WERI-Rb-1 (cell line): ENCODE measurements around the gene BEX3.

Experiments used
- DNase-seq: peaks from one replicate; pipeline ENCODE4 v3.0.0-alpha.2; 2020
- H3K27ac ChIP-seq: fragments of 250-450 bp; sonication (Bioruptor Pico); 2 replicates; pipeline ENCODE4 v1.5.1; 2020; ENCODE audit warnings: mild to moderate bottlenecking, moderate library complexity
- H3K27me3 ChIP-seq: fragments of 250-450 bp; sonication (Bioruptor Pico); 2 replicates; pipeline ENCODE4 v1.5.1; 2021; ENCODE audit warnings: mild to moderate bottlenecking, low read depth, moderate library complexity; ENCODE audit not compliant: insufficient read depth, severe bottlenecking
- H3K36me3 ChIP-seq: fragments of 250-450 bp; sonication (Bioruptor Pico); 2 replicates; pipeline ENCODE4 v1.5.1; 2020; ENCODE audit warnings: mild to moderate bottlenecking, moderate library complexity
- H3K4me3 ChIP-seq: 2 replicates; pipeline ENCODE4 v1.5.1; 2011; ENCODE audit warnings: low read depth, mild to moderate bottlenecking, control low read depth, low read length
- H3K9me3 ChIP-seq: fragments of 250-450 bp; sonication (Bioruptor Pico); 2 replicates; pipeline ENCODE4 v1.5.1; 2021; ENCODE audit warnings: mild to moderate bottlenecking, moderate library complexity; ENCODE audit not compliant: severe bottlenecking
- CTCF ChIP-seq: IDR thresholded peaks from 2 replicates; pipeline ENCODE4 v1.5.1; 2011; ENCODE audit warnings: low read depth, mild to moderate bottlenecking, control low read depth, inconsistent platforms, low read length

Gene BEX3

DNA sequence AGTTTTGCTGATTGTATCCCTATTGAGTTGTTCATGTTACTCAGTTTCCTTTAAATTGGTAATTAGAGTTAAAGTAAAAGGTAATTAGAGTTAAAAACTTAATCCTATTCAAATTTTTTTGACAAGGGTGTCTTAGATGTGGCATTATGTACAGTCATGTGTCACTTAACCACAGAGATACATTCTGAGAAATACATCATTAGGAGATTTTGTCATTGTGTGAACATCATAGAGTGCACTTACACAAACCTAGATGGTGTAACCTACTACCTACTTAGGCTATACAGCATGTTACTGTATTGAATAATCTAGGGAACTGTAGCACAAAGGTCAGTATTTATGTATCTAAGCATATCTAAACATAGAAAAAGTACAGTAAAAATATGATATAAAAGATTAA lies 39.2 kb downstream of the BEX3 start:
- Histone ChIP-seq H3K27ac (no peak overlapping the region), H3K36me3 (no peaks in the 10 kb centered on the region), H3K4me3 (no peak overlapping the region), H3K27me3 (peaks cover 11% of the 10 kb centered on the region), H3K9me3 (peaks cover 2% of the 10 kb centered on the region)
- no peak for DNase-seq
- no peak for TF ChIP-seq CTCF

GRCh38 chrX:103417370-103417769 lies 41.0 kb downstream of the BEX3 start:
- Histone ChIP-seq H3K27ac (no peak overlapping the region), H3K9me3 (no peaks in the 10 kb centered on the region), H3K27me3 (peaks cover 12% of the 10 kb centered on the region), H3K4me3 (no peak overlapping the region), H3K36me3 (no peaks in the 10 kb centered on the region)
- no peak for TF ChIP-seq CTCF
- DNase-seq = no peak

DNA sequence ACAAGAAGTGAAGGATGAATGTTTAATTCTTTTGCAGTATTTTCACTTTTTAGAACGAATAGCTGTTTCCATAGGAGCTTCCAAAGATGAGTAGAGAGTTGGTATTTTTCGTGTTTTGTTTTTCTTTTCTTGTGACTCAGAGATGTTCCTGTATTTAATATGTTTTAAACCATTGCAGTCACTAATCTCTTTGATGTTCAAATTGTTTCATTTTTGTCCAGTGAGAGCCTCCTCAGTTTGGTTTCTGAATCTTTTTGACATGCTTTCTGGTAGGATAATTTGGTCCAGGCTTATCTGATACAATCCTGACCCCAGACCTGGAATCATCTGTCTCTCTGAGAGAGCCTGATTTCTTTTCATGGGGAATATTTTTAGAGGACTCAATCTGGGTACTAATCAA lies 41.6 kb downstream of the BEX3 start:
- TF ChIP-seq CTCF = no peak
- no peak for DNase-seq
- H3K36me3 ChIP-seq = no peaks in the 10 kb centered on the region
- H3K27me3 ChIP-seq = peaks cover 15% of the 10 kb centered on the region
- H3K4me3 ChIP-seq = no peak overlapping the region
- no peaks in the 10 kb centered on the region for H3K9me3 ChIP-seq
- H3K27ac ChIP-seq = no peak overlapping the region

DNA sequence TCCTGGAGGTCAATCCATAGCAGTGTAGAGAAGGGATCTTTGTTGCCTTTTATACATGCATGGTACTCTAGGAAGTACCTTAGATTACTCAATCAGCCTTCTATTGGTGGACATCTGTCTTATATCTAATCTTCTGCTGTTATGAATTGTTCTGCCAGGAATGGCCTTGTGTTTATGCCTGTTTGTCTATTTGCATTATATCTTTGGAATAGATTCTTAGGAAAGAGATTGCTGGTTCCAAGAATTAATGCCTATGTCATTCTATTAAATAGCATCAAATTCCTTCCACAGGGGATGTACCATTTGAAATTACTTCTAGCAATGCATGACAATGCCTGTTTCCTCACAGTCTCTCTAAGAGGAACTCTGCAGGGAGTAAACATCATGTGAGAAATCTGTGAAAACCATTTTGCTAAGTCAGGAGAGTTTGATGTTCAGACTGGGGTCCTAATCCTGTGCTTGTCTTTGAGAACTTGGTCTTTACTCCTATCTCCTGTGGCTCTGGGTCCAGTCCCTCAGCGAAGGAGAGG lies 42.5 kb downstream of the BEX3 start:
- peaks cover 18% of the 10 kb centered on the region for H3K27me3 ChIP-seq
- no peak for DNase-seq
- H3K36me3 ChIP-seq = no peaks in the 10 kb centered on the region
- H3K27ac ChIP-seq = no peak overlapping the region
- H3K4me3 ChIP-seq = no peak overlapping the region
- H3K9me3 ChIP-seq = no peaks in the 10 kb centered on the region
- TF ChIP-seq CTCF = no peak

GRCh38 chrX:103423955-103424638 lies 47.8 kb downstream of the BEX3 start:
- TF ChIP-seq CTCF = no peak
- DNase-seq = no peak
- peaks cover 12% of the 10 kb centered on the region for H3K27me3 ChIP-seq
- H3K4me3 ChIP-seq = no peak overlapping the region
- H3K36me3 ChIP-seq = no peaks in the 10 kb centered on the region
- no peak overlapping the region for H3K27ac ChIP-seq
- no peaks in the 10 kb centered on the region for H3K9me3 ChIP-seq
